NCI-H1694 (cell line): ENCODE results near the gene ZSWIM7.
A peak's percentile ranks its signal among the peaks of the same experiment; 100 is the strongest.

Experiments used
- DNase-seq: peaks from one replicate; lab custom pipeline; 2025; lab: John Stamatoyannopoulos, UW

Gene ZSWIM7

DNA sequence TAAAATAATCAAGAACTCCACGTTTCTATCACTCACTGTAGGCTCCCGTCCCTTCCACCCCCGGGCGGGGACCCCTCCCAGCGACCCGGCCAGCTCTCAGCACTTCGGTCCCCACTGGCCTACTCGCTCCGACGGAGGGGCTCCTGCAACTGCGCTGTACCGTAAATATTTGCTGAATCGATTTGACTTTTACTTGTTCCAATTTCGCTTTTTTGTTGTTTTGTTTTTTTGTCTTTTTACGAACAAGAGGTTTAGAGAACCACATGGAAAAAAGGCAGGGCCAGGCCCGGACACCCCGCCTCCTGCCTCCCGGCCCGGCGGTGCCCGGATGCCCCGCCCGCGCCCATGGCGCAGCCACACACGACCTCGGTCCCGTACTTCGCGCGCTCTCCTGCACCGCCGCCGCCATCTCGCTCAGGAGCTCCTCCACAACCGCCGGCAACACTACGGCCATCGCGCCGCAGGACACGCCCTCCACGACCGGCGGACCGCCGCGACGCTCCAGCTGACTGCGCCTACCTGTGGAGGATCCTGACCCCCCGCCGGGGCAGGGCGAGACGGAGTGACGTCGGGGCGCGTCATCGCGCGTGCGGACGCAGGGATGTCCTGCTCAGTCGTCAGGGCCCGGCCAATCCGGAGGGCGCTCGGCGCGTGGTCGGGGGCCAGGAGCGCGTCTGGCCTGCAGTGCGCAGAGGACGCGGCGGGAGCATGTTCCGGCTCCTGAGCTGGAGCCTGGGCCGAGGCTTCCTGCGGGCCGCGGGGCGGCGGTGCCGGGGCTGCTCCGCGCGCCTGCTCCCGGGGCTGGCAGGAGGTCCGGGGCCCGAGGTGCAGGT, at the start of gene ZSWIM7, which contains the start of gene TTC19:
TSS of gene ZSWIM7 (minus strand) at position 564 of the 833 bp plus-strand sequence. CDS start at position 454, 110 bp downstream.
TSS of gene TTC19 (plus strand) at position 684 of the 833 bp plus-strand sequence. CDS start at position 709, 25 bp downstream.
- peak; percentile 86 for DNase-seq

DNA sequence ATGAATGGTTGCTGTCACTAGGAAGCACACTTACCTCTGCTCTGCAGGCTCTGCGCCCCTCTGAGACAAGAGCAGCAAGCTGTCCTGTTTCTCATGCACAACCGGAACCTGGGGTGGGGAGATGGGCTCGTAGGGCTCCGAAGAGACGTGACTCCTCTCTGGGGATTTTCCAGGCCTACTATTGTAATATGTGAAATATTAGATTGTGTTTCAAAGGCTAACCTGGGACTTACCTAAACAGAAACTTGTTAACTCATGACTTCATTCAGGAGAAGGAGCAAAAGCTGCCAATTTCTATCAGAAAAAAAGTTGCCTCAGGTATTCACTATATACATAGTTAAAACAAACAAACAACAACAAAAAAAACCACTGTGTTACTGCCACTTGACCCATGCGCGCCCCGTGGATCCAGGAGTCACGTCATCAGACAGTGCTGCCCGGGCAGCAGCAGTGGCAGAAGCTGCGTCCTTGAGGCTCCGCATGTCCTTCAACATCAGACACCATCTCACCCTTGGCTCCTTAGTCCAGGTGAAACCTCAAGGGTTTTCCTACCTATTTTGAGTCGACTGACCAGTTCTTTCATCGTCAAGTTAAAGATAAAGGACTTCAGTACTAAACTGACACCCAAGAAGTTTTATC, 49.4 kb upstream of the ZSWIM7 start:
- DNase-seq = no peak

GRCh38 chr17:16046966-16047365, 47.5 kb upstream of the ZSWIM7 start:
- DNase-seq = no peak

DNA sequence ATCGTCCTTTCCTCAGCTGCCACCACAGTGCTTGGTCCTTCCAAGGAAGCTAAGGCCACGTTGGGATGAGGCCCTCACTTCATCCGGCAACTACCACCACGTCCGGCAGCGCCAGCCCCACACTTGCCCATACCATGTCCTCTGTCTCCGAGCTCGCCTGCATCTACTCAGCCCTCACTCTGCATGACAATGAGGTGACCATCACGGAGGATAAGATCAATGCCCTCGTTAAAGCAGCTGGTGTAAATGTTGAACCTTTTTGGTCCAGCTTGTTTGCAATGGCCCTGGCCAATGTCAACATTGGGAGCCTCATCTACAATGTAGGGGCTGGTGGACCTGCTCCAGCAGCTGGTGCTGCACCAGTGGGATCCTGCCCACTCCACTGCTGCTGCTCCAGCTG, 45.0 kb upstream of the ZSWIM7 start:
- no peak for DNase-seq

- DNase-seq = no peak
These were observed 41.3 kb upstream of the ZSWIM7 start for GRCh38 chr17:16040710-16041251.

DNA sequence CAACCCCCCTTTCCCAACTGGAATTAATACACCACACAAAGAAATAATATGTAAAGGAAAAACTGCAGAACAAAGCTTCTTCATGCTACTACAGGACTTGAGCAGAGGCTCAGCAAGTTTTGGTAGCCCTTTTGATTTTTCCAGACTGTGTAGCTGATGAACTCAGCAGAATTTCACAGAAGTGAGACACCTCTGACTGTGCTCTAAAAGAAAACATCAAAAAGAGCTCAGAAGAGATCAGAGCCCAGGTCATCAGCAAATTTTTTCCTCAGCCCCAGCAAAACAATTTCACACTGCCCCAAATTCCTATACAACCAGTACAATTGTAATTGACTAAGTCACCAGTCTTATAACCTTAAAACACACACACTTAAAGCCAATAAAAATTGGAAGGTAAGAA, 38.1 kb upstream of the ZSWIM7 start:
- no peak for DNase-seq

- DNase-seq = no peak
These were observed 36.8 kb upstream of the ZSWIM7 start for GRCh38 chr17:16036261-16036660.

DNA sequence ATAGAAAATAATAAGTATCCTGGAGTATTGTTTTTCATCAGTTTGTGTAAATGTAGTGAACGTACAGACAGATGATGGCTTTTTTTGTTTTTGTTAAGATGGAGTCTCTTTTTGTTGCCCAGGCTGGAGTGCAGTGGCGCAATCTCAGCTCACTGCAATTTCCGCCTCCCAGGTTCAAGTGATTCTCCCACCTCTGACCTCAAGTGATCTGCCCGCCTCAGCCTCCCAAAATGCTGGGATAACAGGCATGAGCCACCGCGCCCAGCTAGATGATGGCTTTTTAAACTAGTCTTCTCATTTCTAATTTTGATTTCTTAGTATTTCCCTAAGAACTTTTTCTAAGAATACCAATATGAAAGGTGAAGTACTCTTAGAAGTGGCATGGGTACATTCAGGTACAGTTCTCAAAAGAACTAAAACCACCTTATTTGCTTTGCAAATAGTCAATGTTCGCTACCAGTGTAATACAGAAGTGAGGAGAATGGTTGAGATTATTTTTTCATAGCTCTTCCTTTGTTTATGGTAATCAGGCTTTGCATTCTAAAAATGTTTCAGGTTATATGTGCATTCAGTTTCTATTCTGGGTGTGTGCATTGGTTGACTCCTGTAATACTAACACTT, 34.3 kb upstream of the ZSWIM7 start:
- DNase-seq = no peak

DNA sequence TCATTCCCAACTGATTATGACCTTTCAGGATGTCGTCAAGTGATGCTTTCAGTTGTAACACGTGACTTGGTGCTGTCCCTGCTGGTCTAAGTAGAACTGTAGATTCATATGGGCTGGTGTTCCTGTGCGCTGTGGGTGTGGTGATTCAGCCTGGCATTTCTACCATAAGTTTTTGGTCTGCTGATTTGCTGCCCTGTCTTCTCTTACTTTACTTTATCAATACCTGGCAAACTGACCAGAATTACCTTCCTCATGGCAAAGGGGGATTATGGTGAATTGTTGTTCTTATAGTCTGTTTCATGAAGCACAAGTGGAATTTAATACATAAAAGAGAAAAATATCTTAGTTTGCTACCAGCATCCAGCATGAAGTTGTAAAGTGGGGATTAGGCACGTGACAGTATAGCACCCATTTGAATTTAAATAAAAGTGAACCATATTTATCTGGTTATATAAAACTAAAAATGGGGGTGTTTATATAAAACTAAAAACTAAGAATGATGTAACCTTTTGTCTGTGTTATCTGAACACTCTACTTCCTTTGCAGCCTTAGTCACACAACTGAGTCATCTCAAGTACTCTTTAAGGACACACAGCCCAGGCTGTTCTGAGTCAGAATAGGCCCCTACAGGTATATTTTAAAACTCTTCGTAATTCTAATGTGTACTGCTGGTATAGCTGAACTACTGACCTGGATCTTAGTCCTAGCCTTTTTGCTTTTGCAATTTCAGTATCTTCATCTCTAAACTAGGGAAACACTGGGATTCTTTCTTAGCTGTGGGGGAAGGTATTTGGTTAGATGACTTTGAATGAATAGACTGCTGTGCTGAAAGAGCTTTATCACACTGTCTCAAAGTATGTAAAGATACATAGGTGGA, 28.4 kb upstream of the ZSWIM7 start:
- DNase-seq = no peak

DNA sequence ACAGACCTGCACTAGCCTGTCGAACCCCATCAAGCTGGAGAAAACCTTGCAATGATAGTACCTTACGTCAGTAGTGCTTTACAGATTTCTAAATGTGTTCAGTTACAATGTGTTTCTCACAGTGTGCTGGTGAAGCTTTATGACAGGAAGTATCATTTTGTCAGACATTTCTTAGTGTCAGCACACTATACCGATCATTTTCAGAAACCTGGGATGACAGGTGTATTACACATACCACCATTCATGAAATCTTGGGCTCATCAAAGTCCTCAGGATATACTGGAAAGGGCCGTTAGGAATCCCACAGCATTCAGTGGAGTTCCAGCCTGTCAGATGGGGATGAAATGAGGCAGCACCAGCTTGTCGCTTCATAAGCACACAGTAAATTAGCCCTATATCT, 27.4 kb upstream of the ZSWIM7 start:
- no peak for DNase-seq

DNA sequence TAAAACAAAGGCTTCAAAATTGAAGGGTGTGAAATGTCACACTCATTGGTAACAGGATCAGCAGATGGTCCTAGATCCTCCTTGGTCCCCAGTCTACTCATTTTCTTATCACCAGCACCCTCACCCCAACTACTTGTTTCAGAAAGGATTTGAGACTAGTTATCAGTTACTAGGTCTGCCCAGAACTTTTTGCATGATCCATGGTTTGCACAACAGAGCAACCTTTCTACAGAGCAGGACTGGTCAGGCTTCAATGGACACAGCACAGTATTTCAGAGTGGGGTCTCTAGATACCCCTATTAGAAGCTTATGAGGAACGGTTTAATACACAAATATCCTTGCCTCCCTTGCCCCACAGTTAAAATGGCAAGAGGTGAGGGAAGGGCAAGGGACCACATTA, 25.7 kb upstream of the ZSWIM7 start:
- no peak for DNase-seq

DNA sequence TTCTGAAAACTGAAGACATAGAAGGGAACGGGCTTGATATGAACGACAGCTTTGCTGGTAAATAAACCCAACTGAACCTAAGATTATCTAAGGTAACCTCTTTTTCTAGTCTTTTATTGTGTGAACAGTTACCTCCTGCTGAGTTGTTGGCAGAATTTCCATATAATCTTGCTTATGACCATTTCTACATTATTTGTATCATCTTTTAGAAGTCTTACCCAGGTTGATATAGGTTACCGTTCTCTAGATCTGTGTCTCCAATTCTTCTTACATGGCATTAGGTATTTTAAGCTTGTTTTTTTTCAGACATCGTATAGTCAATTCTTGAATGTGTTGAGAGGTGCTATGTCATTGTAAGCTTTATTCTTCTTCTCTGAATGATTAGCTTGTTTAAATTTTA, 24.4 kb upstream of the ZSWIM7 start:
- no peak for DNase-seq

DNA sequence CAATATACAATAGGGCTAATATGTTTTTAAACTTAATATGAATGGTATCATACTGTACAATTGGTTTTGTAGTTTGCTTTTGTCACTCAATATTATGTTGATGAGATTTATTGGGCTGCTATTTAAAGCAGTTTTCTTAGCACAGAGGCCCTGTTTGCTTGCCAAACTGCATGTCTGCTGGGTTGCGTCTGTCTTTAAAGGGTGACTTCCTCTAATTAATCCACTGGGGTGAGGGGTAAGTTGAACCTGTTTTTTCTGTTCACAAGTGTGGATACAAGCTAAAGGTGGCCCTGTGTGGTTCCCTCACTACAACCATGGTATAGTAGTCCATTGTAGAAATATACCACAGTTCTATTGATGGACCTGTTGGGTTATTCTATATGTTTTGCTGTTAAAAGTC, 19.8 kb upstream of the ZSWIM7 start:
- DNase-seq = no peak

- DNase-seq = peak; percentile 21
These were observed 14.5 kb upstream of the ZSWIM7 start for GRCh38 chr17:16013943-16014407.

- DNase-seq = no peak
These were observed 7.9 kb upstream of the ZSWIM7 start for GRCh38 chr17:16007439-16007838.

DNA sequence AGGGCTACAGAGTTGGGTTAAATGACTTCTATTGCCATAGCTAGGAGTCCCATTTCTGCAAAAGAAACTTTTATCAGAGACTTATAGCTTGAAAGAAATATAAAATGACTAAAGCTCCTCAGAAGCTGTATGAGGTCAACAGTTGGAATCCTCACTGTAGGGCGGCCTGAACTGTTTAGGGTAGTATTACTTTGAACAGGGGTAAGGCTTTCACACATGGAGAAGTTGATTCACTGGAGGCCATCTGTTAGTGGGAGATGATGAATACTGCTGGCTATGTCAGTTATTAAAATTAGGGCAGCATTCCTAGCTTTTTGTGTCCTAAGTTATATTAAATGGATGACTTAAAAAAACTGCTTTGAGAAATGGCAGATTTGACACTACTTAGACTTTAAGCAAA, 6.1 kb upstream of the ZSWIM7 start:
- no peak for DNase-seq

DNA sequence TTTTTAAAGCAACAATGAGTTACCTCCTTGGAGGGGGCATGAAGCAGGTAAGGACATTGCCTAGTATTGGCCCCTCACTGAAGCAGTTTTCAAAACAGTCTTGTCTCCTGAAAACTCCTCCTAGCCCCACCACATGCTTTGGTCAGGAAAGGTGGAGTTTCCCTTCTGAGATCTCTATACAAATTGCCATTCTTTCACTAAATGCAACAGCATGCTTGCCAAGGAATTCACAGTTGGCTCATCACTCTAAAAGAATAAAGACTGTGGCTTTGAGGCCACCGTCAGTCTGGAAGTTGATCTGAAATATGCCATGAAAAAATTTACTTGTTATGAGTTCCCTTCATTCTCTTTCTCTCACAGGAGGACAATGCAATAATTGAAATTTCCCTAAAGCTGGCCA, 4.3 kb upstream of the ZSWIM7 start:
- DNase-seq = no peak

GRCh38 chr17:16002708-16003260, 3.3 kb upstream of the ZSWIM7 start:
- no peak for DNase-seq

- DNase-seq = no peak
These were observed 1.9 kb upstream of the ZSWIM7 start for GRCh38 chr17:16001226-16001897.

- peak; percentile 10 for DNase-seq
These were observed 697 bp upstream of the ZSWIM7 start for GRCh38 chr17:15999974-16000827.
